Neural cell (in vitro differentiated cells): ENCODE results near the gene CWF19L2. TPM values are rescaled to one million over a fixed set of nuclear protein-coding genes. Genes with fewer than 3 reads are reported as not detected.

Experiments used
- H2AFZ ChIP-seq: fragments of 200-600, 300-800 bp; sonication (generic), shearing (Covaris generic); 2 replicates; pipeline ENCODE4 v1.6.0; 2014; ENCODE audit warnings: low read depth, mild to moderate bottlenecking, antibody characterized with exemption, low read length, moderate library complexity
- H3F3A ChIP-seq: fragments of 200-600 bp; shearing (Covaris generic); 2 replicates; pipeline ENCODE4 v1.6.1; 2016; ENCODE audit warnings: mild to moderate bottlenecking, moderate library complexity, mixed read lengths, antibody characterized with exemption, low read length; ENCODE audit not compliant: insufficient read depth, poor library complexity, severe bottlenecking
- H3K27ac ChIP-seq: fragments of 200-600, 300-800 bp; sonication (generic), shearing (Covaris generic); 2 replicates; pipeline ENCODE4 v1.5.1; 2014; ENCODE audit warnings: mild to moderate bottlenecking, low read length, moderate library complexity
- H3K27me3 ChIP-seq: fragments of 300-800, 200-600 bp; sonication (generic), shearing (Covaris generic); 2 replicates; pipeline ENCODE4 v1.6.0; 2014; ENCODE audit warnings: mild to moderate bottlenecking, low read depth, low read length, moderate library complexity; ENCODE audit not compliant: insufficient read depth
- H3K36me3 ChIP-seq: fragments of 300-800, 200-600 bp; sonication (generic), shearing (Covaris generic); 2 replicates; pipeline ENCODE4 v1.5.1; 2014; ENCODE audit warnings: mild to moderate bottlenecking, antibody characterized with exemption, low read length, moderate library complexity; ENCODE audit not compliant: insufficient read depth
- H3K4me2 ChIP-seq: fragments of 300-800, 200-600 bp; sonication (generic), shearing (Covaris generic); 2 replicates; pipeline ENCODE4 v1.6.0; 2014; ENCODE audit warnings: mild to moderate bottlenecking, low read length
- H3K4me3 ChIP-seq: fragments of 300-800, 200-600 bp; sonication (generic), shearing (Covaris generic); 2 replicates; pipeline ENCODE4 v1.5.1; 2014; ENCODE audit warnings: mild to moderate bottlenecking, low read length, moderate library complexity
- H3K79me2 ChIP-seq: fragments of 200-600 bp; shearing (Covaris generic); replicated peaks from 2 replicates; pipeline ENCODE4 v1.6.0; 2014; ENCODE audit warnings: mild to moderate bottlenecking, low read length, moderate library complexity; ENCODE audit not compliant: insufficient read depth
- H3K9ac ChIP-seq: fragments of 300-800, 200-600 bp; sonication (generic), shearing (Covaris generic); 2 replicates; pipeline ENCODE4 v1.6.1; 2016; ENCODE audit warnings: mild to moderate bottlenecking, low read length, mixed read lengths
- H3K9me2 ChIP-seq: fragments of 200-600 bp; shearing (Covaris generic); 2 replicates; pipeline ENCODE4 v1.6.1; 2016; ENCODE audit warnings: mild to moderate bottlenecking, low read length, mixed read lengths; ENCODE audit not compliant: insufficient read depth
- H3K9me3 ChIP-seq: fragments of 200-600, 300-800 bp; sonication (generic), shearing (Covaris generic); 2 replicates; pipeline ENCODE4 v1.6.1; 2016; ENCODE audit warnings: mild to moderate bottlenecking, mixed run types, low read length, moderate library complexity, mixed read lengths
- H4K20me1 ChIP-seq: fragments of 200-600 bp; shearing (Covaris generic); 2 replicates; pipeline ENCODE4 v1.6.1; 2016; ENCODE audit warnings: mild to moderate bottlenecking, mixed run types; ENCODE audit not compliant: insufficient read depth
- CTCF ChIP-seq: fragments of 450-650 bp; IDR thresholded peaks from 2 replicates; pipeline ENCODE4 v1.5.1; 2014; ENCODE audit warnings: antibody characterized with exemption, mild to moderate bottlenecking, moderate library complexity; ENCODE audit not compliant: poor library complexity, severe bottlenecking
- EP300 ChIP-seq: fragments of 450-650 bp; conservative IDR thresholded peaks from 2 replicates; pipeline ENCODE4 v1.6.1; 2014; ENCODE audit warnings: antibody characterized with exemption, mild to moderate bottlenecking, moderate library complexity; ENCODE audit not compliant: poor library complexity, severe bottlenecking
- EZH2 ChIP-seq: fragments of 200-600, 300-800 bp; shearing (Covaris generic), sonication (generic); IDR thresholded peaks from 2 replicates; pipeline ENCODE4 v1.6.1; 2014; ENCODE audit warnings: antibody characterized with exemption, low read length, borderline replicate concordance, mild to moderate bottlenecking; ENCODE audit not compliant: insufficient read depth, poor library complexity, severe bottlenecking
- MXI1 ChIP-seq: fragments of 450-650 bp; conservative IDR thresholded peaks from 2 replicates; pipeline ENCODE4 v1.6.1; 2014; ENCODE audit warnings: antibody characterized with exemption, mild to moderate bottlenecking; ENCODE audit not compliant: poor library complexity, severe bottlenecking
- POLR2AphosphoS5 ChIP-seq: IDR thresholded peaks from 2 replicates; pipeline ENCODE4 v1.6.1; 2012
- RAD21 ChIP-seq: fragments of 450-650 bp; conservative IDR thresholded peaks from 2 replicates; pipeline ENCODE4 v1.6.1; 2014; ENCODE audit warnings: antibody characterized with exemption, mild to moderate bottlenecking, moderate library complexity
- REST ChIP-seq: IDR thresholded peaks from 2 replicates; pipeline ENCODE4 v1.6.1; 2012; ENCODE audit warnings: borderline replicate concordance
- SMC3 ChIP-seq: fragments of 450-650 bp; conservative IDR thresholded peaks from 2 replicates; pipeline ENCODE4 v1.6.1; 2014; ENCODE audit warnings: antibody characterized with exemption, mild to moderate bottlenecking, moderate library complexity; ENCODE audit not compliant: poor library complexity
- TAF1 ChIP-seq: IDR thresholded peaks from 2 replicates; pipeline ENCODE4 v1.6.1; 2012; ENCODE audit warnings: low read depth
- polyA plus RNA-seq: library from polyadenylated mRNA; depleted of rRNA; stranded (reverse); fragments of >200 nt; gene quantifications from 2 replicates; pipeline ENCODE4 v1.2.3, GENCODE V29; 2014

Gene CWF19L2
- polyA plus RNA-seq, 1 donor from 2014 or later = 4.9 TPM

GRCh38 chr11:107482234-107482633 is 24.6 kb upstream of the CWF19L2 start:
- Histone ChIP-seq H3K9ac (no peak overlapping the region), H3K9me3 (no peaks in the 10 kb centered on the region), H4K20me1 (no peaks in the 10 kb centered on the region), H2AFZ (no peak overlapping the region), H3K9me2 (no peaks in the 10 kb centered on the region), H3K79me2 (no peaks in the 10 kb centered on the region), H3K27ac (no peak overlapping the region), H3K4me3 (no peak overlapping the region), H3K27me3 (no peaks in the 10 kb centered on the region), H3K36me3 (no peaks in the 10 kb centered on the region), H3F3A (no peaks in the 10 kb centered on the region), H3K4me2 (no peak overlapping the region)
- no peak for TF ChIP-seq CTCF
- TF ChIP-seq REST = no peak
- no peak for TF ChIP-seq EZH2
- no peak for TF ChIP-seq TAF1
- TF ChIP-seq EP300 = no peak
- no peak for TF ChIP-seq RAD21
- no peak for TF ChIP-seq SMC3
- TF ChIP-seq MXI1 = no peak
- TF ChIP-seq POLR2AphosphoS5 = no peak

- TF ChIP-seq RAD21 = no peak
- no peak for TF ChIP-seq TAF1
- no peak for TF ChIP-seq EP300
- TF ChIP-seq CTCF = no peak
- TF ChIP-seq EZH2 = no peak
- no peak for TF ChIP-seq MXI1
- no peak for TF ChIP-seq REST
- no peak for TF ChIP-seq SMC3
- TF ChIP-seq POLR2AphosphoS5 = no peak
- H3K9me2 ChIP-seq = no peaks in the 10 kb centered on the region
- H3K79me2 ChIP-seq = no peaks in the 10 kb centered on the region
- H3K27ac ChIP-seq = no peak overlapping the region
- H3K27me3 ChIP-seq = no peaks in the 10 kb centered on the region
- H3K4me3 ChIP-seq = no peak overlapping the region
- no peak overlapping the region for H3K4me2 ChIP-seq
- no peak overlapping the region for H3K9ac ChIP-seq
- H3F3A ChIP-seq = no peaks in the 10 kb centered on the region
- H3K9me3 ChIP-seq = no peaks in the 10 kb centered on the region
- H4K20me1 ChIP-seq = no peaks in the 10 kb centered on the region
- H3K36me3 ChIP-seq = no peaks in the 10 kb centered on the region
- H2AFZ ChIP-seq = no peak overlapping the region
These were observed 21.3 kb upstream of the CWF19L2 start for GRCh38 chr11:107478922-107479321.
